DOHH2 (cell line): ENCODE results near the gene SSB.

Source experiments
- EZH2phosphoT487 ChIP-seq: fragments of 200-600 bp; sonication (generic); IDR thresholded peaks from 2 replicates; pipeline ENCODE4 v1.6.1; 2017; ENCODE audit warnings: borderline replicate concordance, mild to moderate bottlenecking, antibody characterized with exemption, low read length, moderate library complexity, mixed read lengths
- TF ChIP-seq, protein P1 (sequence below): fragments of 200-600 bp; sonication (generic); IDR thresholded peaks from one replicate; pipeline ENCODE4 v1.5.1; 2014; ENCODE audit warnings: antibody characterized with exemption, mild to moderate bottlenecking, low read depth, low read length; ENCODE audit not compliant: poor library complexity, severe bottlenecking

- TF ChIP-seq, protein P1, sequence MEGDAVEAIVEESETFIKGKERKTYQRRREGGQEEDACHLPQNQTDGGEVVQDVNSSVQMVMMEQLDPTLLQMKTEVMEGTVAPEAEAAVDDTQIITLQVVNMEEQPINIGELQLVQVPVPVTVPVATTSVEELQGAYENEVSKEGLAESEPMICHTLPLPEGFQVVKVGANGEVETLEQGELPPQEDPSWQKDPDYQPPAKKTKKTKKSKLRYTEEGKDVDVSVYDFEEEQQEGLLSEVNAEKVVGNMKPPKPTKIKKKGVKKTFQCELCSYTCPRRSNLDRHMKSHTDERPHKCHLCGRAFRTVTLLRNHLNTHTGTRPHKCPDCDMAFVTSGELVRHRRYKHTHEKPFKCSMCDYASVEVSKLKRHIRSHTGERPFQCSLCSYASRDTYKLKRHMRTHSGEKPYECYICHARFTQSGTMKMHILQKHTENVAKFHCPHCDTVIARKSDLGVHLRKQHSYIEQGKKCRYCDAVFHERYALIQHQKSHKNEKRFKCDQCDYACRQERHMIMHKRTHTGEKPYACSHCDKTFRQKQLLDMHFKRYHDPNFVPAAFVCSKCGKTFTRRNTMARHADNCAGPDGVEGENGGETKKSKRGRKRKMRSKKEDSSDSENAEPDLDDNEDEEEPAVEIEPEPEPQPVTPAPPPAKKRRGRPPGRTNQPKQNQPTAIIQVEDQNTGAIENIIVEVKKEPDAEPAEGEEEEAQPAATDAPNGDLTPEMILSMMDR, result no peak
- no peak for TF ChIP-seq EZH2phosphoT487
These were observed 41.5 kb downstream of the SSB start for GRCh38 chr2:169839954-169840746.
